SK-N-SH treated with all-trans-retinoic acid at 6 μM for 48 hours (cell line): Measurements from ENCODE around the gene TMEM270.

Experiments
- ATAC-seq: fragments of 200-7000 bp; cut with Tn5 transposase; 3 replicates; pipeline ENCODE4 v1.9.1; 2020; ENCODE audit warnings: mild to moderate bottlenecking, moderate library complexity
- ARNTL ChIP-seq: fragments of 450-650 bp; formaldehyde crosslinking; IDR thresholded peaks from 2 replicates; pipeline ENCODE4 v1.5.0; 2020; ENCODE audit warnings: low read depth, mild to moderate bottlenecking, moderate library complexity, borderline replicate concordance
- CREB5 ChIP-seq: fragments of 250-450 bp; sonication (Bioruptor Pico); IDR thresholded peaks from 2 replicates; pipeline ENCODE4 v1.5.1; 2020; ENCODE audit warnings: low read depth, mild to moderate bottlenecking, moderate library complexity
- CSDC2 ChIP-seq: fragments of 250-450 bp; sonication (Bioruptor Pico); IDR thresholded peaks from 2 replicates; pipeline ENCODE4 v1.5.0; 2020; ENCODE audit warnings: mild to moderate bottlenecking, moderate library complexity
- CSRNP3 ChIP-seq: fragments of 250-450 bp; sonication (Bioruptor Pico); IDR thresholded peaks from 2 replicates; pipeline ENCODE4 v1.5.1; 2021; ENCODE audit warnings: mild to moderate bottlenecking, moderate library complexity
- GLIS3 ChIP-seq: fragments of 250-450 bp; sonication (Bioruptor Pico); IDR thresholded peaks from 2 replicates; pipeline ENCODE4 v1.5.0; 2020; ENCODE audit warnings: mild to moderate bottlenecking, moderate library complexity
- ISL1 ChIP-seq: fragments of 250-450 bp; sonication (Bioruptor Pico); IDR thresholded peaks from 2 replicates; pipeline ENCODE4 v2.1.2; 2022; ENCODE audit warnings: mild to moderate bottlenecking, moderate library complexity
- PATZ1 ChIP-seq: fragments of 250-450 bp; sonication (Bioruptor Pico); IDR thresholded peaks from 2 replicates; pipeline ENCODE4 v1.8.0; 2020; ENCODE audit warnings: mild to moderate bottlenecking, moderate library complexity, borderline replicate concordance
- POU6F1 ChIP-seq: fragments of 250-450 bp; sonication (Bioruptor Pico); IDR thresholded peaks from 2 replicates; pipeline ENCODE4 v1.8.0; 2021; ENCODE audit warnings: low read depth, mild to moderate bottlenecking, moderate library complexity, borderline replicate concordance
- PPARA ChIP-seq: fragments of 250-450 bp; sonication (Bioruptor Pico); IDR thresholded peaks from 2 replicates; pipeline ENCODE4 v1.5.0; 2020; ENCODE audit warnings: mild to moderate bottlenecking, borderline replicate concordance
- RARB ChIP-seq: fragments of 250-450 bp; sonication (Bioruptor Pico); IDR thresholded peaks from 2 replicates; pipeline ENCODE4 v1.8.0; 2021; ENCODE audit warnings: mild to moderate bottlenecking, moderate library complexity
- TOX ChIP-seq: fragments of 250-450 bp; sonication (Bioruptor Pico); IDR thresholded peaks from 2 replicates; pipeline ENCODE4 v1.8.0; 2021; ENCODE audit warnings: mild to moderate bottlenecking, moderate library complexity, borderline replicate concordance
- TSHZ2 ChIP-seq: fragments of 250-450 bp; sonication (Bioruptor Pico); IDR thresholded peaks from 2 replicates; pipeline ENCODE4 v1.5.0; 2020; ENCODE audit warnings: mild to moderate bottlenecking, moderate library complexity
- ZFP3 ChIP-seq: fragments of 250-450 bp; sonication (Bioruptor Pico); IDR thresholded peaks from 2 replicates; pipeline ENCODE4 v1.5.0; 2020; ENCODE audit warnings: mild to moderate bottlenecking, moderate library complexity
- ZFP30 ChIP-seq: fragments of 450-650 bp; formaldehyde crosslinking; IDR thresholded peaks from 2 replicates; pipeline ENCODE4 v1.5.0; 2022; ENCODE audit warnings: mild to moderate bottlenecking, moderate library complexity

TMEM270 gene

GRCh38 chr7:73847941-73848723, 12.8 kb upstream of the TMEM270 start:
- no peak for ATAC-seq
- TF ChIP-seq POU6F1 (CRISPR knock-in tag) (no peak), ARNTL (CRISPR knock-in tag) (no peak), GLIS3 (no peak), CSRNP3 (CRISPR knock-in tag) (no peak)

GRCh38 chr7:73850781-73851207, 10.2 kb upstream of the TMEM270 start:
- no peak for TF ChIP-seq ZFP30 (CRISPR knock-in tag)
- no peak for TF ChIP-seq TOX
- TF ChIP-seq PPARA (CRISPR knock-in tag), result no peak
- 0 out of 2 replicates have a peak, but pooled peaks have one; percentile 27 for TF ChIP-seq ZFP3 (CRISPR knock-in tag)
- peak; percentile 76 for ATAC-seq

GRCh38 chr7:73851410-73852338, 9.3 kb upstream of the TMEM270 start:
- TF ChIP-seq ARNTL (CRISPR knock-in tag) (no peak), CREB5 (CRISPR knock-in tag) (peak; percentile 74; the same call in 1 of the 2 replicates)
- ATAC-seq, result peak; percentile 83

GRCh38 chr7:73852500-73852899, 8.5 kb upstream of the TMEM270 start:
- ATAC-seq, result no peak; the same call in 1 of the 3 replicates
- TF ChIP-seq ISL1 (CRISPR knock-in tag) (no peak), TSHZ2 (no peak), PATZ1 (no peak), CSDC2 (CRISPR knock-in tag) (no peak), RARB (no peak), CSRNP3 (CRISPR knock-in tag) (no peak)
